A549 treated with AZD2906 at 1 μM for 4 hours (cell line): Measurements from ENCODE around the gene PLEK. TPM values are rescaled to one million over a fixed set of nuclear protein-coding genes. Genes with fewer than 3 reads are reported as not detected.

Experiments used
- total RNA-seq: library from RNA; stranded (reverse); fragments of 200-300 nt; extraction: Qiagen RNA extraction; gene quantifications from 5 replicates; pipeline ENCODE4 v1.2.3, GENCODE V29; 2022

Gene PLEK, protein sequence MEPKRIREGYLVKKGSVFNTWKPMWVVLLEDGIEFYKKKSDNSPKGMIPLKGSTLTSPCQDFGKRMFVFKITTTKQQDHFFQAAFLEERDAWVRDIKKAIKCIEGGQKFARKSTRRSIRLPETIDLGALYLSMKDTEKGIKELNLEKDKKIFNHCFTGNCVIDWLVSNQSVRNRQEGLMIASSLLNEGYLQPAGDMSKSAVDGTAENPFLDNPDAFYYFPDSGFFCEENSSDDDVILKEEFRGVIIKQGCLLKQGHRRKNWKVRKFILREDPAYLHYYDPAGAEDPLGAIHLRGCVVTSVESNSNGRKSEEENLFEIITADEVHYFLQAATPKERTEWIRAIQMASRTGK
- not detected in 5 replicates for total RNA-seq

DNA sequence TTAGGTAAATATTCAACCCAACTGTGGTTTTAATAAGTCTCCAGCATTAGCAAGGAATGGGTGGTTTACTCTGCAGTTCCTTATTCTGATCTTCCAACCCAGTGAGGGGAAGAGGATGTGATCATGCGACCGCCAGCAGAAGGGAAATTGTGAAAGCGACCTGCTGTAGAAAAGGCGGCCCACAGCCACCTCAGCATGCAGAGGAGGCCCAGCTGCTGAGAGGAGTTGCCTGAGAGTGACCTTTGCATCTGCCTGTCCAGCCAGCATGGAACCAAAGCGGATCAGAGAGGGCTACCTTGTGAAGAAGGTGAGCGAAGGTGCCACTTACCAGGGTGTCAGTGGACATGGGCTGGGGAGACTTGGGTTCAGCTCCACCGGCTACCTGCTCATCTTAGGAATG lies at the start of gene PLEK:
Gene PLEK (plus strand): TSS at position 196 of the 400 bp plus-strand sequence. CDS start 70 bp downstream, at position 266.

DNA sequence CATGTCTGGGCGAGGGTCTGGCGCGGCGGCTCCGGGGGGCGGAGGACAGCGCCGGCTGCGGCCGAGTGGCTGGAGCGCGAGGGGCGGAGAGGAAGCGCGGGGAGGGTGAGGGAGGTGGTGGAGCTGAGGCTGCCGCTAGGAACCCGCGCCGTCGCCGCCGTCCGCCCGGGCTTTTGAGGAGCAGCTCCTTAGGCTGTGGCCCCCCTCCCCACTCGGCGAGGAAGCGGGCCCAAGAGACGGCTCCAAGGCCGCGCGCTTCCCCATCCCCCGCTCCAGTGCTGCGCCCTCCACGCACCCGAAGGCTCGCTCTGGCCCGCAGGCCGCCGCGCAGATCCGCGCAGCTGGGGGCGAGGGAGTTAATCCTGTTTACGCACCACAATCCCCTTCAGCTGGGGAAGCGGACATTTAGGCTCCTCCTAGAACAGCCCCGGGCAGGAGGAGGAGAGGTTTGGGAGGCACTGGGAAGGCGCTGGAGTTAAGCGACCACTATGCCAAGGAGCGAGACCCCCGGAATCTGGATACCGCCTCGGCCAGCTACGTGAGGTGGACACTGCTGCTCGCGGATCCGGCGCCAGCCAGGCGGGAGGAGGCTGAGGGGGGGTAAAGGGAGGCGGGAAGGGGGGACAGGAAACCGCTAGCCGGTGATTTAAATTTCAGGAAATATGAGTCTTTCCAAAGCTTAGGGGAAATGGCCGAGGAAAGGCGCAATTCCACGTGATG lies 45.5 kb upstream of the PLEK start, which contains the start of gene CNRIP1:
Gene CNRIP1 (minus strand): TSS at position 552 of the 720 bp plus-strand sequence. CDS start 549 bp downstream, at position 3.

Other genes starting within 250 kb of the PLEK start
- gene PNO1, start 207.4 kb upstream of the PLEK start, total RNA-seq, result 45.2 to 58.5 TPM (median 49.3 TPM) in 5 replicates
- 51.1 to 67.1 TPM (median 53.1 TPM) in 5 replicates for gene PPP3R1, start 112.8 kb upstream of the PLEK start, total RNA-seq
- gene CNRIP1, start 45.3 kb upstream of the PLEK start, total RNA-seq, result 1.3 to 2.1 TPM (median 1.6 TPM) in 5 replicates
- gene FBXO48, start 102.0 kb downstream of the PLEK start, total RNA-seq, result 0.40 to 0.61 TPM (median 0.56 TPM) in 5 replicates
- gene APLF, start 102.3 kb downstream of the PLEK start, total RNA-seq, result 0.48 to 0.61 TPM (median 0.56 TPM) in 5 replicates